Measurements from ENCODE around the gene PTH1R.

GRCh38 chr3:46869440-46869839, 8.1 kb upstream of the PTH1R start:
- no peak for TF ChIP-seq SP1 (IDR thresholded peaks at IDR 0.05)
- TF ChIP-seq ZNF384 (IDR thresholded peaks at IDR 0.05), result no peak
- no peak for TF ChIP-seq BHLHE40 (IDR thresholded peaks at IDR 0.05; ENCODE audit: borderline replicate concordance)
- no peak for TF ChIP-seq ELF4 (IDR thresholded peaks at IDR 0.05)
- no peak for TF ChIP-seq SUZ12 (IDR thresholded peaks at IDR 0.05)
- TF ChIP-seq FOXK2 (IDR thresholded peaks at IDR 0.05), result no peak
- no peak for TF ChIP-seq ARNT (IDR thresholded peaks at IDR 0.05)
- TF ChIP-seq TARDBP (IDR thresholded peaks at IDR 0.05), result no peak
- TF ChIP-seq FOXM1 (IDR thresholded peaks at IDR 0.05; ENCODE audit: borderline replicate concordance), result no peak
- TF ChIP-seq CTBP1 (IDR thresholded peaks at IDR 0.05; ENCODE audit: borderline replicate concordance), result no peak
- no peak for TF ChIP-seq NFRKB (IDR thresholded peaks at IDR 0.05)
